Astrocyte (in vitro differentiated cells and primary cell): Measurements from ENCODE around the gene SYTL4. TPM values are rescaled to one million over a fixed set of nuclear protein-coding genes. Genes with fewer than 3 reads are reported as not detected.

ENCODE experiments used
- DNase-seq: peaks from one replicate; pipeline ENCODE4 v3.0.0-alpha.2; 2010; ENCODE audit warnings: low read depth
- FAIRE-seq: peaks from 2 replicates; lab custom pipeline; 2011; peaks lifted over from hg19 to GRCh38; lab: Jason Lieb, UNC
- H2AFZ ChIP-seq: 2 replicates; pipeline ENCODE4 v1.6.0; 2012; ENCODE audit warnings: low read depth, low read length, inconsistent platforms
- H3K27ac ChIP-seq: 2 replicates; pipeline ENCODE4 v1.5.1; 2011; ENCODE audit warnings: low read depth, low read length, inconsistent platforms
- H3K27me3 ChIP-seq: 2 replicates; pipeline ENCODE4 v1.6.0; 2011; ENCODE audit warnings: low read length, inconsistent platforms; ENCODE audit not compliant: insufficient read depth
- H3K36me3 ChIP-seq: 2 replicates; pipeline ENCODE4 v1.5.1; 2011; ENCODE audit warnings: low read length, inconsistent platforms; ENCODE audit not compliant: insufficient read depth
- H3K4me1 ChIP-seq: 2 replicates; pipeline ENCODE4 v1.5.1; 2011; ENCODE audit warnings: low read length, inconsistent platforms; ENCODE audit not compliant: insufficient read depth
- H3K4me2 ChIP-seq: 2 replicates; pipeline ENCODE4 v1.6.0; 2012; ENCODE audit warnings: low read length, inconsistent platforms
- H3K4me3 ChIP-seq: 2 replicates; pipeline ENCODE4 v1.5.1; 2011; ENCODE audit warnings: low read depth, mild to moderate bottlenecking, low read length, inconsistent platforms; ENCODE audit not compliant: insufficient read depth
- H3K79me2 ChIP-seq: 2 replicates; pipeline ENCODE4 v1.6.0; 2012; ENCODE audit warnings: mild to moderate bottlenecking, low read length, inconsistent platforms; ENCODE audit not compliant: insufficient read depth
- H3K9ac ChIP-seq: 2 replicates; pipeline ENCODE4 v1.6.0; 2012; ENCODE audit warnings: mild to moderate bottlenecking, low read length, inconsistent platforms
- H3K9me3 ChIP-seq: 2 replicates; pipeline ENCODE4 v1.5.1; 2012; ENCODE audit warnings: low read depth, mild to moderate bottlenecking, low read length, inconsistent platforms; ENCODE audit not compliant: insufficient read depth
- H4K20me1 ChIP-seq: 2 replicates; pipeline ENCODE4 v1.6.0; 2012; ENCODE audit warnings: low read length, inconsistent platforms; ENCODE audit not compliant: insufficient read depth
- H3K27ac Mint-ChIP-seq: one replicate; pipeline ENCODE4 v1.8.0; 2021; ENCODE audit warnings: mild to moderate bottlenecking, mixed read lengths; ENCODE audit not compliant: unreplicated experiment
- H3K27me3 Mint-ChIP-seq: one replicate; pipeline ENCODE4 v1.8.0; 2021; ENCODE audit warnings: low read depth, mixed read lengths; ENCODE audit not compliant: unreplicated experiment
- H3K36me3 Mint-ChIP-seq: one replicate; pipeline ENCODE4 v1.8.0; 2021; ENCODE audit warnings: low read depth, mixed read lengths; ENCODE audit not compliant: unreplicated experiment
- H3K4me1 Mint-ChIP-seq: one replicate; pipeline ENCODE4 v1.8.0; 2021; ENCODE audit warnings: low read depth, mixed read lengths; ENCODE audit not compliant: unreplicated experiment
- H3K4me3 Mint-ChIP-seq: one replicate; pipeline ENCODE4 v1.8.0; 2021; ENCODE audit warnings: mild to moderate bottlenecking, moderate library complexity, mixed read lengths; ENCODE audit not compliant: unreplicated experiment
- H3K9me3 Mint-ChIP-seq: one replicate; pipeline ENCODE4 v1.8.0; 2021; ENCODE audit warnings: mild to moderate bottlenecking, mixed read lengths; ENCODE audit not compliant: unreplicated experiment
- EZH2 ChIP-seq: IDR thresholded peaks from 2 replicates; pipeline ENCODE4 v1.6.1; 2012; ENCODE audit warnings: mild to moderate bottlenecking, low read length, inconsistent platforms; ENCODE audit not compliant: insufficient read depth
- total RNA-seq: library from RNA; stranded (reverse); gene quantifications from 2 replicates; pipeline ENCODE4 v1.2.1, GENCODE V29; 2021
- TF ChIP-seq, protein P1 (sequence below): IDR thresholded peaks from 2 replicates; pipeline ENCODE4 v1.5.1; 2011; ENCODE audit warnings: low read depth, mild to moderate bottlenecking, inconsistent platforms, low read length, moderate library complexity; ENCODE audit not compliant: insufficient read depth

The SYTL4 gene
- total RNA-seq, 1 donor from 2014 or later, result 3.3 TPM

DNA sequence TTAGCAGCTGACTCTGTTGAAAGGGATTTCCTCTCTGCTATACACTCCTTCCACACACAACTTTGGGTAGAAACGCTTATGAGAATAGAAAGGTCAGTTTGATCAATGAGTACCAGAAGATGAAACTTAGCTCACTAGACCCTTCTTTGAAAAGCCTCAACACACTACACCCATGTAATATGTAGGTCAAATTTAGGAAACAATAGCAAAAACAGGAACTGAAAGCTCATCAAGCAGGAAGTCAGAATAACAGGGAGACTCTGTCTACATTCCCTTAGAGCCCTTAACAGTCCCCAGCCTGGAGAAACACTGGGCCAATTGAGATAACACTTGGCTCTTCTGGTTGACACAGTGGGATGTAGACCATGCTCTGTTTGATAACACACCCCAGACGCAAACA, 57.2 kb downstream of the SYTL4 start:
- H3K9me3 Mint-ChIP-seq, result no peaks in the 10 kb centered on the region
- no peak overlapping the region for H3K4me3 Mint-ChIP-seq
- Histone ChIP-seq H3K79me2 (no peaks in the 10 kb centered on the region), H3K27me3 (no peaks in the 10 kb centered on the region), H3K9me3 (no peaks in the 10 kb centered on the region), H3K4me1 (peaks cover 13% of the 10 kb centered on the region), H3K9ac (no peak overlapping the region), H3K36me3 (peaks cover 4% of the 10 kb centered on the region), H3K4me3 (no peak overlapping the region), H3K4me2 (no peak overlapping the region), H2AFZ (no peak overlapping the region), H4K20me1 (no peaks in the 10 kb centered on the region), H3K27ac (no peak overlapping the region)
- H3K27ac Mint-ChIP-seq, result no peak overlapping the region
- TF ChIP-seq EZH2, result no peak
- TF ChIP-seq, protein P1, sequence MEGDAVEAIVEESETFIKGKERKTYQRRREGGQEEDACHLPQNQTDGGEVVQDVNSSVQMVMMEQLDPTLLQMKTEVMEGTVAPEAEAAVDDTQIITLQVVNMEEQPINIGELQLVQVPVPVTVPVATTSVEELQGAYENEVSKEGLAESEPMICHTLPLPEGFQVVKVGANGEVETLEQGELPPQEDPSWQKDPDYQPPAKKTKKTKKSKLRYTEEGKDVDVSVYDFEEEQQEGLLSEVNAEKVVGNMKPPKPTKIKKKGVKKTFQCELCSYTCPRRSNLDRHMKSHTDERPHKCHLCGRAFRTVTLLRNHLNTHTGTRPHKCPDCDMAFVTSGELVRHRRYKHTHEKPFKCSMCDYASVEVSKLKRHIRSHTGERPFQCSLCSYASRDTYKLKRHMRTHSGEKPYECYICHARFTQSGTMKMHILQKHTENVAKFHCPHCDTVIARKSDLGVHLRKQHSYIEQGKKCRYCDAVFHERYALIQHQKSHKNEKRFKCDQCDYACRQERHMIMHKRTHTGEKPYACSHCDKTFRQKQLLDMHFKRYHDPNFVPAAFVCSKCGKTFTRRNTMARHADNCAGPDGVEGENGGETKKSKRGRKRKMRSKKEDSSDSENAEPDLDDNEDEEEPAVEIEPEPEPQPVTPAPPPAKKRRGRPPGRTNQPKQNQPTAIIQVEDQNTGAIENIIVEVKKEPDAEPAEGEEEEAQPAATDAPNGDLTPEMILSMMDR, result no peak
- DNase-seq (no peak), FAIRE-seq (no peak)
- peaks cover 8% of the 10 kb centered on the region for H3K36me3 Mint-ChIP-seq
- no peaks in the 10 kb centered on the region for H3K27me3 Mint-ChIP-seq
- H3K4me1 Mint-ChIP-seq, result peaks cover 1% of the 10 kb centered on the region

DNA sequence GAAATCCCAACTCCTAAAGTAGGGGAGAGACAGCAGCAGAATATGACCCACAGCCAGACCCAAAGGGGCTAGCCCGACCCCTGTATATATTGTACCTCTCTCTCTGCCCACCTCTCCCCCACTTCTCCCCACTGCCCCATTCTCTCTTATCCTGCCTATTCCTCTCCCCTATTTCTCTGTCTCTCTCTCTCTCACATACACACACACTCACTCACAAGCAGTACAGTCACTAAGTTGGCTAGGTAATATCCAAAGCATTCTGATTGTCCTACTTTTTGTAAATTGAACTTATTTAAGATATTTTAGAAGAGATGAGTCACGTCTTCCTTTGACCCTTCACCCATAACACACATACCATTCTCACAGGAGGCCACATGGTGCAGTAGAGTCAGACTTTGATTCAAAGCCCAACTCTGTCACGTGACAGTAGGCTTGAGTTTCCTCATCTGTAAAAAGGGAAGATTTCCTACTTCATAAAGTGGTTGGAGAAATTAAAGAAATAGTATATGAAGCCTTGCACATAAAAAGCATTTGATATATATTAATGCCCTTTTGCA, 58.4 kb downstream of the SYTL4 start:
- H3K4me2 ChIP-seq, result peak overlapping the region; percentile 22
- FAIRE-seq, result peak; percentile 86
- H3K36me3 Mint-ChIP-seq, result peaks cover 8% of the 10 kb centered on the region
- H3K4me3 ChIP-seq, result no peak overlapping the region
- no peak overlapping the region for H3K4me3 Mint-ChIP-seq
- no peaks in the 10 kb centered on the region for H3K27me3 Mint-ChIP-seq
- peaks cover 1% of the 10 kb centered on the region for H3K4me1 Mint-ChIP-seq
- no peak overlapping the region for H2AFZ ChIP-seq
- no peaks in the 10 kb centered on the region for H4K20me1 ChIP-seq
- peak overlapping the region; percentile 42 for H3K27ac ChIP-seq
- peaks cover 13% of the 10 kb centered on the region for H3K4me1 ChIP-seq
- H3K9me3 Mint-ChIP-seq, result no peaks in the 10 kb centered on the region
- no peak overlapping the region for H3K27ac Mint-ChIP-seq
- peak; percentile 77 for DNase-seq
- H3K9me3 ChIP-seq, result no peaks in the 10 kb centered on the region
- H3K79me2 ChIP-seq, result no peaks in the 10 kb centered on the region
- peak overlapping the region; percentile 41 for H3K9ac ChIP-seq
- H3K27me3 ChIP-seq, result no peaks in the 10 kb centered on the region
- H3K36me3 ChIP-seq, result peaks cover 4% of the 10 kb centered on the region
- no peak for TF ChIP-seq EZH2
- TF ChIP-seq, protein P1, result no peak

DNA sequence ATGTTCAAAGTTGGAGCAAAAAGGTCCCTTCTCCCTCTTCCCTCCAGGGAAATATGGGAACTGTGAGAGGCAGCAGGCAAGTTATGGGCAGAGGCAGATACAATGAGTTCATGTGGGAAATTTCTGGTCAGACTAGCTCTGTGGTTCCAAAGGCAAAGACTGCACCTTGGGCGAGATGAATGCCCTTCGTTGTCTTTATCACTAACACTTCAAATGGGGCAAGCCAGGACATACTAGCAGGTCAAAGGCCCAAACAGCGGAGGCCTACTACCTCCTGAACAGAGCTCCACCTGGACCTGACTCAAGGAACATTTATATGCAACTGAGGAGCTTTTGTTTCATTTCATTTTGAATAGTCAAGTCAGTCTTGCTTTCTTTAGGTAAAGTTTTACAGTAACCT, 59.0 kb downstream of the SYTL4 start:
- no peak overlapping the region for H3K27ac Mint-ChIP-seq
- Histone ChIP-seq H3K4me2 (peak overlapping the region; percentile 22), H3K27me3 (no peaks in the 10 kb centered on the region), H3K9me3 (no peaks in the 10 kb centered on the region), H3K27ac (peak overlapping the region; percentile 42), H4K20me1 (no peaks in the 10 kb centered on the region), H3K36me3 (peaks cover 4% of the 10 kb centered on the region), H2AFZ (no peak overlapping the region), H3K79me2 (no peaks in the 10 kb centered on the region), H3K4me1 (peaks cover 13% of the 10 kb centered on the region), H3K4me3 (no peak overlapping the region), H3K9ac (peak overlapping the region; percentile 41)
- no peaks in the 10 kb centered on the region for H3K9me3 Mint-ChIP-seq
- FAIRE-seq (no peak), DNase-seq (no peak)
- TF ChIP-seq, protein P1, result no peak
- no peak for TF ChIP-seq EZH2
- H3K4me1 Mint-ChIP-seq, result peaks cover 1% of the 10 kb centered on the region
- peaks cover 8% of the 10 kb centered on the region for H3K36me3 Mint-ChIP-seq
- H3K27me3 Mint-ChIP-seq, result no peaks in the 10 kb centered on the region
- H3K4me3 Mint-ChIP-seq, result no peak overlapping the region
